GM21447 (cell line): ENCODE results near the gene MAD1L1.
"Not testable (repeated sequence)": the region's sequence is repeated elsewhere in the genome, so short reads cannot be mapped to it uniquely, and the experiment has no call there.

Experiments used
- ATAC-seq: cut with Tn5 transposase; IDR thresholded peaks from one replicate; pipeline ENCODE4 v1.9.1; 2021; ENCODE audit not compliant: unreplicated experiment

Gene MAD1L1

GRCh38 chr7:2048006-2048405, 184.7 kb downstream of the MAD1L1 start:
- no peak for ATAC-seq

- no peak for ATAC-seq
Observed at GRCh38 chr7:2046581-2047565, 185.9 kb downstream of the MAD1L1 start.

- ATAC-seq: no peak
Observed at GRCh38 chr7:2045559-2046405, 187.0 kb downstream of the MAD1L1 start.

GRCh38 chr7:2044883-2045471, 187.8 kb downstream of the MAD1L1 start:
- no peak for ATAC-seq

- no peak for ATAC-seq
Observed at GRCh38 chr7:2044311-2044882, 188.3 kb downstream of the MAD1L1 start.

GRCh38 chr7:2043316-2044039, 189.3 kb downstream of the MAD1L1 start:
- ATAC-seq: no peak

GRCh38 chr7:2042650-2043049, 190.1 kb downstream of the MAD1L1 start:
- ATAC-seq: no peak

GRCh38 chr7:2041496-2042367, 191.0 kb downstream of the MAD1L1 start:
- ATAC-seq: no peak

- no peak for ATAC-seq
Observed at GRCh38 chr7:2040893-2041270, 191.9 kb downstream of the MAD1L1 start.

GRCh38 chr7:2040201-2040892, 192.4 kb downstream of the MAD1L1 start:
- no peak for ATAC-seq

GRCh38 chr7:2038931-2039728, 193.6 kb downstream of the MAD1L1 start:
- no peak for ATAC-seq

- ATAC-seq: no peak
Observed at GRCh38 chr7:2037808-2038522, 194.8 kb downstream of the MAD1L1 start.

GRCh38 chr7:2037301-2037807, 195.4 kb downstream of the MAD1L1 start:
- no peak for ATAC-seq

GRCh38 chr7:2036786-2037185, 196.0 kb downstream of the MAD1L1 start:
- ATAC-seq: no peak

GRCh38 chr7:2036201-2036600, 196.5 kb downstream of the MAD1L1 start:
- not testable (repeated sequence) for ATAC-seq

- no peak for ATAC-seq
Observed at GRCh38 chr7:2034291-2035201, 198.2 kb downstream of the MAD1L1 start.
